Ecto neural progenitor cell (in vitro differentiated cells): Measurements from ENCODE around the gene RNF182.
"Not testable (repeated sequence)": the region's sequence is repeated elsewhere in the genome, so short reads cannot be mapped to it uniquely, and the experiment has no call there.

ENCODE experiments used
- DNase-seq: peaks from one replicate; pipeline ENCODE4 v3.0.0-alpha.2; 2018; ENCODE audit warnings: low spot score

The RNF182 gene

DNA sequence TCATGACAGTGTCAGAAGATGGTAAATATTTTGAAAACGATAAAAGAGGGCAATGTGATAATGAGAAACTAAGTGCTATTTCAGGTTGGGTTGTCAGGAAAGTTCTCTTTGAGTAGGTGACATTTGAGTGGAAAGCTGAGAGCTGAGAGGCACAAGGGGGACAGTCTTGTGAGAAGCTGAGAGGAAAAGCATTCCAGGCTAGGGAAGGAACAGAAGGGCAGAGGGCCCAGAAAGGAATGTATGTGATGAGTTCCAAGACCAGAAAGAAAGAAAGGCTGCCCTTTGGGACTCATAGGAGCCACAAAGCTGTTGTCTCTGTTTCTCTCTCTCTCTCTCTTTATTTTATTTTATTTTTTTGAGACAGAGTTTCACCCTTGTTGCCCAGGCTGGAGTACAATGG lies 7.6 kb upstream of the RNF182 start:
- DNase-seq: no peak

DNA sequence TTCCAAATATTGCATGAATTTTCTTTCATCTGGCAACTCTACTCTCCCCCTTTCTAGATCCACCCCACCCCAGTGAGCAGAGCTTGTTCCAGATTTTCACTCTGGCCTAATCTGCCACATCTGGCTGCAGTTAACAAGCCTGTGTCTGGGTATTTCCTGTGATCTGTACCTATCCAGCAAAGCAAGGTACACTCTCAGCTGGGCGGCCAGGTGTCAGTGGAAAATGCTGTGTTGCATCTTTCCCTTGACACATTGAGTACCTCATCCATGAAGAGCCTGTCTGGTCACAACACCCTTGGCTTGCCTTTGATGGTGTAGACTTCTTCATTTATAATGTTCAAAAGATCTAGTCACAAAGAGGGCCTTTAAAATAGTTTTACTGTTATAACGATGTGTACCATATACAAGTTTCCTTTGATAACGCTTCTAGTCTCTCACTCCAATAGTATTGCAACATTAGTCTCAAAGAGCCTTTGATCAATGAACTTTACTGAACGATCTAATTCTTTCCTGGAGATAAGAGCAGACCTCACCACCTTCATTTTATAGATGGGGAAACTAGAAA lies 6.0 kb upstream of the RNF182 start:
- DNase-seq: no peak

DNA sequence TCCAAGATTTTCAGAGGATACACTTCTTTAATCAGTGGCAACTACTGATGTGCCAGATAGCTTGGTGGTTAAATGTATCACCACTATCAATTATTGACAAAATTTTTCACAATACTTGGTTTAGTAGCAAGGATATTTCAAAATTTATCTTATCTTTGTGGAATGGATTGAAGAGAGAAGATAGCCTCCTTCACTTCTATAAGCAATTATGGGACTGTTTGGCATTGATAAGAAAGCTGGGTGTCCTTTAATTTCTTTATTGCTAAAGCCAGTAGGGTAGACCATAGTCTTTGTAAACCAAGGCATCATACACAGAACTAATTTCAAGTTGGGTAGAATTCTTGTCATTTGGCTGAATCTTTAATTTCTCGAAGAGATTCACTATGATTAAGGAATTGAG lies 4.9 kb upstream of the RNF182 start:
- no peak for DNase-seq

DNA sequence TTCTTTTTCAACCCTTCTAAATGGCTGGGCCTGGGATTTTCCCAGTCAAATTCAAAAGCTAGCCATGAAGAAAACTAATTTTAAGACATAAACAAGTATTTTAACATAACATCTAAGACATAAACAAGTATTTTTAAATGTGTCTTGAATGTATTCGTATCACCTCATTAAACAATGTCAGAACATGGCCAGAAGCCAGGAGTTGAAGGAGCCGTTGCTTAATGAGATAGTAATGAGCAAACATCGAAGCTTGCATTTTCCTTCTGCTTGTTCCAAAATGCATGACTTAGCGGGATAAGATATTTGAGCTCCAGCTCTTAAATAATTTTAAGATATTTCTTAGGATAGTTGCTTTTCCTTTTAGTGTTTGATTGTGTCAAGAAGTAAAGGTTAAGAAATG lies 4.2 kb upstream of the RNF182 start:
- no peak for DNase-seq

DNA sequence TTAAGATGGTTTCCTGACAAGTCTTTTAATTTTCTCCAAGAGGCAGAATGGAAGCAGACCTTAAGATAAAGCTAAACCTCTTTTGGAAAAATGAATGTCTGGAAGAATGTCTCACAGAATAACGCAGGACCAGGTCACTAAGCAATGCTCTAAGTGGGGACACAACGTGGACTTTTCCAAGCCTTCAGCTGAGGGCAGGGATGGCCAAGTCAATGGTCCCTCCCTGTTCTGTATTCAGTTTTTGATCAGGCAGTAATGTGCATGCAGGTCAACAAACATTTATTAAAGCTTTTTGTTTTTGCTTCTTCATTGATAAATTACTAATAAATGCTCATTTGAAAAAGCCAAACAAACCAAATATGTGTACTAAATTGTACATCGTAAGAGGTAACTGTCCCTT lies 2.0 kb upstream of the RNF182 start:
- DNase-seq: no peak

DNA sequence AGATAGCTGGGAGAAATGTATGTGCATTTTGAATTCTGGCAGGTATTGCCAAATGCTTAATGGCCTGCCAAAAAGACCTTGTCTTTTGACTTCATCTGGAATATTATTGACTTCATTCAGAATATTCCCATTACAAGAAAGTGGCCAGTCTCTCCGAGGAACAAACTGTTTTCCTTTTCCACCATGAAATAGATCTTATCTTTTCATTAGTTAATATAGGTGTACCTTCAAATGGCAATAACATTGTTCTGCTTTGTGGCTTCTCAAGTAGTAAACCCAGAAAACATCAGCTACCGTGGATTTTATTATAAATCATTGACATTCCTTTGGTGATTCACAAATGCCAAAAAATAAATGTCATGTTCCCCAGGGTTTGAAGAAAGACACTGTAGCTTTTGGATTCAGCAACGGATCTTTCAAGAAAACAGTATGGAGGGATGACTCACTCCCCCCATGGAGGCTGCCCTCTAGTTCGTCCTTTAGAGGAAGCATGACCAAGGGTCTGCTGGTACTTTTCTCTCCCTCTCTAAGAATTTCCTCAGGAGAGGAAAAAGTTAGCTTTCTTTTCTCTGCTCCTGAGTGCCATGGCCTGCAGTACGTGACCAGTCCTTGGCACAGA lies 1.1 kb upstream of the RNF182 start:
- no peak for DNase-seq

GRCh38 chr6:13924146-13924948 lies 405 bp upstream of the RNF182 start:
- DNase-seq: peak; percentile 88

DNA sequence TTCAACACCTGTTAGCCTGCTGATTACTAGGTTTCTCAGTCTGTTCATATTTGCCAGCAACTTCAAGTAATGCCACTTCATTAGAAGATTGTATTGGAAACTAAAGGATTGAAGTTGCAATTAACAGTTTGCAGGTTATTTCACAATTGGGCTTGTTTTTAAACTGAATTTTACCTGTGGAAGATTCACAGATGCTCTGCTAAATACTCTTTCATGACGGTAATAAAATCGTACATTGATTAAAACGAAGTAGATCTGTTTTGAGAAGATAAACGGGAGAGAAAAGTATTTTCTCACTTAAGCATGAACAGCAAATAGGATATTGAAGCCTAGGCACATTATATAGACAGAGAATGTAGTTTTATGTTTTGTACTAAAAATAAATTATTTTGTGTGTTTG lies 1.6 kb downstream of the RNF182 start:
- DNase-seq: no peak

- no peak for DNase-seq
Measured at GRCh38 chr6:13927203-13927602, 2.5 kb downstream of the RNF182 start.

GRCh38 chr6:13929196-13929595 lies 4.4 kb downstream of the RNF182 start:
- DNase-seq: no peak

DNA sequence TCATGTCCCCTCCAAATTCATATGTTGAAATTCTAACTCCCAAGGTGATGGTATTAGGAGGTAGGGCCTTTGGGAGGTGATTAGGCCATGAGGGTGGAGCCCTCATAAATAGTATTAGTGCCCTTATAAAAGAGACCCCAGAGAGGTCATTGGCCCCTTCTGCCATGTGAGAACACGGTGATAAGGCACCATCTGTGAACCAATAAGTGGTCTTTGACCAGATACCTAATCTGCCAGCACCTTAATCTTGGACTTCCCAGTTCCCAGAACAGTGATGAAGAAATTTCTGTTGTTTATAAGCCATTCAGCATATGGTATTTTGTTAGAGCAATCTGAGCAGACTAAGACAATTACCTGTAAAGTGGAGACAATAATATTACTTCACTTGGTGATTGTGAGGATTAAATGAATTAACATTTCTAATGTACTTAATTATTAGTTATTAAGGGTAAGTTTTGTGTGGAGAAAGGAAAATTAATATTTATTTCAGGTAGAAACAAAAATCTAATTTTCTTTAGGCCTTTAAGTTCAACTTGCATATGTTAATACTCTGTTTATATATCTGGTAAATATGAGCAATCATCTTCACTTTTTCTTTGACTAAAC lies 7.1 kb downstream of the RNF182 start:
- no peak for DNase-seq

GRCh38 chr6:13932785-13933184 lies 8.0 kb downstream of the RNF182 start:
- no peak for DNase-seq

- no peak for DNase-seq
Measured at GRCh38 chr6:13934721-13935120, 10.0 kb downstream of the RNF182 start.

- no peak for DNase-seq
Measured at GRCh38 chr6:13935190-13935880, 10.6 kb downstream of the RNF182 start.

DNA sequence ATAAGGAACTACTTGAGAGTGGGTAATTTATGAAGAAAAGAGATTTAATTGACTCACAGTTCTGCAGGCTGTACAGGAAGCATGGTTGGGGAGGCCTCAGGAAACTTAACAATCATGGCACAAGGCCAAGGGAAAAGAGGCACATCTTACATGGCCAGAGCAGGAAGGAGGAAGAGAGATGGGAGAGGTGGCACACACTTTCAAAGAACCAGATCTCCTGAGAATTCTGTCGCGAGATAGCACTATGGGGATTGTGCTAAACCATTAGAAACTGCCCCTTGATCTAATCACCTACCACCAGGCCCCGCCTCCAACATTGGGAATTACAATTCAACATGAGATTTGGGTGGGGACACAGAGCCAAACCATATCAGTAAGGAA lies 11.1 kb downstream of the RNF182 start:
- DNase-seq: not testable (repeated sequence)

- DNase-seq: no peak
Measured at GRCh38 chr6:13941902-13942301, 17.1 kb downstream of the RNF182 start.

- DNase-seq: no peak
Measured at GRCh38 chr6:13943943-13944342, 19.2 kb downstream of the RNF182 start.

DNA sequence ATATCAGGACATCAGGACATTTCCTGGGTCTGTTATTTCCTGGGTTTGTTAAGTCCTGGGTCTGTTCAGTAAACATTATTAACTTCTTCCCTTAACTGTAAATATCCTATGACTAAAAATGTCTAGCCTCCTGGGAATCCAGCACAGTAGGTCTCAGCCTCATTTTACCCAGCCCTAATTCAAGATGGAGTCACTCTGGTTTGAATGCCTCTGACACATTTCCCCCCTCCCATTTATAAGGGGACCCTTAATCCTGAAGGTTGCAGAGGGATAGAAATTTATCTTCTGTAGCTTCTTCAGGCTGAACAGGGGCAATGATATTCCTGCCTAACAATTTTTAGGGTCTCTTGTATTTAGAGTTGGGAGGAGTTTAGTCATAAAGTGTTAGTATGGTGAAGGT lies 21.8 kb downstream of the RNF182 start:
- no peak for DNase-seq

DNA sequence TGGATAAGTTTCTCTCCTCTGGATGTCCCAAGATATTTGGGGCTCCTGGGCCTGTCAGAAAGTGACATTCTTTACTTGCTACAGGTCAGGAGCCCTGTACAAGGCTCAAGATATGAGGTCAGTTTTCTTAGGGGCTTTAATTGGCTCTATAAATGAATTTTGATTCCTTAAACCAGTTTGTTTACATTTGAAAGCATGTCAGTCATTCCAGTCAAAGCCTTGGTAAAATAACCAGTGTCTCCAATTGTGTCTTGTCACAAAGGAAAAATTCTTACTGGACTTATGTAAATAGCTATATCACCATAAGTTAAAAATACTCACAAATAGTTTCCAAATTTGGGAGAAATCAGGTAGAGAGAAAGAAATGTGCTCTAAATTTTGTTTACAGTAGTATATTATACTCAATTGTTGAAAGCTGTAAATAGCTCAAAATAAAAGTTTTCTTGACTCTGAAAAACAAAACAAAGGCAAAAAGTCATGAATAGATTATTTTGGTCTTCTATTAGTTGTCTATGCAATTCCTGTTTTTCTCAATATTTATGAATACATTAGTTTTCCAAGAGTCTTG lies 22.9 kb downstream of the RNF182 start:
- DNase-seq: no peak

DNA sequence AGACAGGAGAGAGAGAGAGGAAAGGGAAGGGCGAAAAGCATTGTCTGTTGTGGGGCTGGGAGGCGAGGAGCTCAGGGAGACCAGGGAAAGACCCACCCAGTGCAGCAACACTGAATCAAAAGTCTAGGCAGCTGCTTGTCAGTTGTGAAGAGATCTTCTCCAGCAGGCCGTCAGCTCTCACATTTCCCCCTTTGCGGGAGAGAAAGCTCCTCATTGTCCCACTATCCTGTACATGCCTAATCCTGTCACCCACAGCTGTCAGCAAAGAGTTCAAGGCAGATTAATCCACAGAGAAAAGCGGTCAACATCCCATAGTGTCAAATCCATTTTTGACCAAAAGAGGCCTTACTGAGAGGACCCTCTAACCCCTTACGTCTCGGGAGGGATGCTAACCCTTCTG lies 27.3 kb downstream of the RNF182 start:
- DNase-seq: no peak

DNA sequence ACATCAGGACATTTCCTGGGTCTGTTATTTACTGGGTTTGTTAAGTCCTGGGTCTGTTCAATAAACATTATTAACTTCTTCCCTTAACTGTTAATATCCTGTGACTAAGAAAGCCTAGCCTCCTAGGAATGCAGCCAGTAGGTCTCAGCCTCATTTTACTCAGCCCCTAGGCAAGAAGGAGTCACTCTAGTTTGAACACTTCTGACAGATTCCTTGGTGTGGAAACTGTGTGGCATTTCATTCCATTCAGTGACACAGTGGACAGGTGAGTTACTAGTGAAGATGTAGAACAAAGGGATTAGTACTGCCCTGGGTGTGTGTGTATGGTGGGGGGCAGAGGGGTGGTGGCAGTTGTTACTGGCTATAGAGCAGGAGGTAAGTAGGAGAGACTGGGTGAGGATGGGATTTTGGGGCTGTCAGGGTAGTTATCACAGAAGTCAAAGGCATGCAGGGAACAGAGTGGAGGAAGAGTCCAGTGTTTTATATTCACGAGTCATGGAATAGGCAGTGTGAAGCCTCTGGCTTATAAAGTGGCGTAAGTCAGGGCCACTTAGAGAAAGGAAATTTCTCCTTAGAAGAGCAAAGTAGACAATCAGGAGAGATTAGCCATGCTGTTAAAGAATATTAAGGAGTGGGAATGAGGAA lies 28.4 kb downstream of the RNF182 start:
- no peak for DNase-seq
